NCI-H82 treated with DMSO at 0.1 percent for 48 hours (cell line): ENCODE data around the gene POU2F1.

ENCODE experiments used
- DNase-seq: peaks from one replicate; lab custom pipeline; 2025; ENCODE audit not compliant: unreplicated experiment; lab: John Stamatoyannopoulos, UW

The POU2F1 gene

DNA sequence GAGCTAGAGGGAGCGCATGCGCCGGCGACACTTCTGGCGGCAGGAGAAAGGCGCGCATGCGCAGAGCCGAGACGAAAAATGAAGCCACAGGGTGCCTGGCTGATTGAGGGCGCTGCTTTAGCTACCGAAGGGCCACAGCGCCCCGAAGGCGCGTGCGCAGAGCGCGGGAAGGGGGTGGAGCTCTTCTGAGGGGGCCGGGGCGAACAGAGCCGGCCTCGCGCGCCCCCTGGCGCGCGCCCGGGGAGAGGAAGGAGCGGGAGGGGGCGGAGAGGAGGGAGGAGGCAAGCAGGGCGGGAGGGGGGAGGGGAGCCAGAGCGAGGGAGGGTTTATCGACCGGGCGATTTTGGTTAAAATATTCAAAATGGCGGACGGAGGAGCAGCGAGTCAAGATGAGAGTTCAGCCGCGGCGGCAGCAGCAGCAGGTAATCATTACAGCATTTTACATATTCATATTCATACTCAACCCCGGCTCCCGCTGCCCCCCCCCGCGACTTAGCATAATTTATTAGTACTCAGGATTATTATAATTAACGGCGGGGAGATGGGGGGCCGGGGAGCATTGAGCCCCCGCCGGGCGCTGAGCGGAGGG, at the start of gene POU2F1:
Gene POU2F1 (plus strand): TSS at position 350 of the 589 bp plus-strand sequence. CDS start 12 bp downstream, at position 362.
- peak; percentile 100 for DNase-seq

DNA sequence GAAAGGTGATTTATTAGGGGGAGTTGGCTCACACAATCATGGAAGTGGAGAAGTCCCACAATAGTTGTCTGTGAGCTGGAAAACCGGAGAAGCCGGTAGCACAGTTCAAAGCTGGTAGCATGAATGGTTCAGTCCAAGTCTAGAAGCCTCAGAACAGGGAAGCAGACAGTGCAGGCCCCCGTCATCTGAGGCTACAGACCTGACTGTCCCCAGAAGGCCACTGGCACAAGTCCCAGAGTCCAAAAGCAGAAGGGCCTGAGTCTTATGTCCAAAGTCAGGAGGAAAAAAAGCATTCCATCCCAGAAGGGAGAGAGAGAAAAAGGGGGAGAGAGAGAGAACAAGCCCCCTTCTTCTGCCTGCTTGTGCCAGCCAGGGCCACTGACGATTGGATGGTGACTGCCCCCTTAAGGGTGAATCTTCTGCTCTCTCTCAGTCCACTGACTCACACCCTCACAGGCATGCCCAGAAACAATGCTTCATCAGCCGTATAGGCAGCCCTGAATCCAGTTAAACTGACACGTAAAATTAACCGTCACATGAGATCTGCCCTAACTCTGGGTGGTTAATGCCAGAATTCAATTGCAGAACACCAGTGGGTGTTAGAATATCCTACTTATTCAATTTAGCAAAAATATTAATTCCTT, 49.3 kb upstream of the POU2F1 start:
- DNase-seq = no peak

DNA sequence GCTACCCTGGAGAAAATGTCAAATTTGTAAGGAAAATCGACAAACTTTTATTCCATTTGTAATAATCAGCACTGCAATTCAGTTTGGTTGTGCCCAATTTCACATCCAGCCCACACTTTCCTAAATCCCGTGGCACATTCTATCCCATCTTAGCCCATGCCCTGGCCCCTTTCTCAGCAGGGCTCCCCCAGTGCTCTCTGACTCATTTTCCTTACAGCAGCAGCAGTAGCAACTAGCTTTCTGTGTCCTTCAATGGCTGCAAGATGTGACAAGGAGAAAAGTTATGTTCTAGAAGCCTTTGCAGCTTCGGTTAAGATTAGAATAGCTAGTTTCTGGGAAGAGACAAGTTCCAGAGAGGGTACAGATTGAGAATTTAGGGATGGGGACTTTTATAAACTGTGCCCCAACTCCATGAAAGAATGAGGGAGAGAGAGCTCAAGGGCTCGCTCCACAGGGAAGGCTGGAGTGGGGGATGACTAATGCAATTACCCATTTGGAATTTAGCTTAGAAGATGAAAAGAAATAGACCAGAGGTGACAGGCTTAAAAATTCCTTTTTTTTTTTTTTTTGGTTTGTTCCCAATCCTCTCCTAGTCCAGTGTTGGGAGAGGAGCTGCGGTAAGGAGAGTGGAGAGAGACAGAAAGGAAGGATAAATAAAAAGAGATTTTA, 47.0 kb upstream of the POU2F1 start:
- no peak for DNase-seq

- DNase-seq = no peak
Observed at GRCh38 chr1:167175901-167176300, 44.8 kb upstream of the POU2F1 start.

- DNase-seq = no peak
Observed at GRCh38 chr1:167178831-167179230, 41.9 kb upstream of the POU2F1 start.

DNA sequence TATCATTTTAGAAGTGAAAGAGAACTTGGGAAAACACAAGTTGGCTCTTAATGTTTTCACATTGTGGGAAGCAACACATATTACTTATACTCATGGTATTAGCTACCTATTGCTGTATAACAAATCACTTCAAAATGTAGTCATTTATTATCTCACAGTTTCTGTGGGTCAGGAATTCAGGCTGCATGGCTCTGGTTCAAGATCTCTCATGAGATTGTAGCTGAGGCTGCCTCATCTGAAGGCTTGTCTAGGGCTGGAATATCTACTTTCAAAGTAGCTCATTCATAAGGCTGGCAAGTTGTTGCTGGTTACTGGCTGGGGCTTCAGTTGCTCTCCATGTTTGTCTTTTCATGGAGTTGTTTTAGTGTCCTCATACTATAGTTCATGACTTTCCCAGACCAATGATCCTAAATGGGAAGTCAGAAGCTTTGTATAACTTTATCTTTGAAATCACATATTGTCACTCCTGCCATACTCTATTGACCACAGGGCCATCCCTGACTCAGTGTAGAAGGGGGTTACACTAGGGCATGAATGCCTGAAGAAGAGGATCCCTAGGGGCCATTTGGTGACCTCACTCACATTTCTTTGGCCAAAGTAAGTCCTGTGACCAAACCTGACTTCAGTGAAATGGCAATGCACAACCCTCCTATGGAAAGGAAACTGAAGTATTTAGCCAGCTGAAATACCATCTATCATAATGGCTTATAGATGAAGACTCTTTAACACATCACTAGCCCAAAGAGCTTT, 37.9 kb upstream of the POU2F1 start:
- DNase-seq = no peak

GRCh38 chr1:167184081-167184480, 36.6 kb upstream of the POU2F1 start:
- peak; percentile 62 for DNase-seq

GRCh38 chr1:167185062-167185461, 35.6 kb upstream of the POU2F1 start:
- no peak for DNase-seq

DNA sequence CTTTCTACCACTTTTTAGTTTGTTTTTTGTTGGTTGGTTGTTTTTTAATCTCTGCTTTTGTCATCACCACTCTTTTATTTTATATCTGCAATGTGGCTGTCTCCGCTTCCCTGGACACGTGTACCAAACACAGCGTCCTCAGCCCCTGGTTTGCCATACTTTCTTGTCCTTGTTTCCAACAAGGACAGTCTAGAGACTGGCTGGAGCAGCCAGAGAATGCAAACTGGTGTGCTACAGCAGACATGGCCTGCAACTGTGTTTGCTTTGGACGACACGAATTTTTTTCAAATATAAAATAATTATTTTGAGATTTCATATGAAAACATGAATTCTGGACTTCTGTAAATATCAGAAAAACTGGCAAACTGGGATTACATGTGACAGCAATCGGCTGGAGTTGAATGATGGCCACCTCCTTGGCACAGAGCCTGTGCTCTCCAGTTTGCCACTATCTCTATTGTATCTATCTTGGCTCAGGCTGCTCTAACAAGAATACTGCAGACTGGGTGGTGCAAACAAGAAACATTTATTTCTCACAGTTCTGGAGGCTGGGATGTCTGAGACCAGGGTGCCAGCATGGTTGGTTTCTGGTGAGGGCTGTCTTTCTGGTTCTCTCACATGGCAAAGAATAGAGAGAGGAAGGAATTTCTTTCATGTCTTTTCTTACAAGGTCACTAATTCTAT, 34.6 kb upstream of the POU2F1 start:
- DNase-seq = peak; percentile 73

GRCh38 chr1:167186771-167187170, 33.9 kb upstream of the POU2F1 start:
- DNase-seq = peak; percentile 99

DNA sequence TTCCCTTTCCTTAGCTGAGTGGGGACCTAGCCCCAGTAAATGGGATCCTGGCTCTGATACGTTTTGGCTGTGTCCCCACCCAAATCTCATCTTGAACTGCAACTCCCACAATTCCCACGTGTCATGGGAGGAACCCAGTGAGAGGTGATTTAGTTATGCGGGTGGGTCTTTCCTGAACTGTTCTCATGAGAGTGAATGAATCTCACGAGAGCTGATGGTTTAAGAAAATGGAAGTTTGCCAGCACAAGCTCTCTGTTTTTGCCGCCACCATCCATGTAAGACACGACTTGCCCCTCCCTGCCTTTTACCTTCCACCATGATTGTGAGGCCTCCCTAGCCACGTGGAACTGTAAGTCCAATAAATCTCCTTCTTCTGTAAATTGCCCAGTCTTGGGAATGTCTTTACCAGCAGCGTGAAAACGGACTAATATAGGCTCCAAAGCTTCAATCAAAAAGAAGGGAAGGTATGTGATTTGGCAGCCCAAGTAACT, 29.9 kb upstream of the POU2F1 start:
- DNase-seq = no peak

DNA sequence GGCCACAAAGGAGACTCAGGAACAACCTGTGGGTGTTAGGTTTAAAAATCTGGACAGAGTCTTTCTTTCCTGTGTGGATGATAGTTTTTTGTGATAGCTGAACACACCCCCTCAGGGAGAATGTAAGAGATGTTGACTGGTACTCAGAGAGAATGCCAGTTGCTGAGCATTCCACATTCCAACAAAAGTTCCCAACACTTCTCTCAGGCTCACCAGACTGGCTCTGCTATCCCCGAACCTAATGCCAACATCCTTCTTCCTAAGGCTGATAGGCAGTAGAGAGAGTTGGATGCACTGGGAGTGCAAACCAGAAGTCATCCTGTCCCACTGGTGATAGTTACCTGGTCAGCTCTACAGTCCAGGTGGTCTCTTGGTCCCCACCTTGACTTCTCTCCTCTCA, 28.7 kb upstream of the POU2F1 start:
- DNase-seq = no peak

- DNase-seq = no peak
Observed at GRCh38 chr1:167194182-167194581, 26.5 kb upstream of the POU2F1 start.

DNA sequence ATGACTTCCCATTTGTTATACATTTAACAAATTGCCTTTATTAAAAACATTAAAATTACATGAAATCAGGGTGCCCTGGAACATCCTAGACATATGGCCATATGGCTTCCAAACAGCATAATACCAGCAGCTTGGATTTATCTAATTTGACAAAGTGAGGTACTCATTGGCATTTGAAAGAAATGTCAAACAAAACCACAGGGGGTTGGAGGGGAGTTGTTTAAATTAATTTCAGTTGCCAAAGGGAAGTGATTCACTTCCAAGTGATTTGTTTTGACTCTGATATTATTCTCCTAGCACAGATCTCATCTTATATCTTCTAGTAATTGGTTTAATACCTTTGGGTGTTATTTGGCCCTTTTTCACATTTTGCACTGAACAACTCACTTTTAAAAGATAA, 24.5 kb upstream of the POU2F1 start:
- peak; percentile 71 for DNase-seq

DNA sequence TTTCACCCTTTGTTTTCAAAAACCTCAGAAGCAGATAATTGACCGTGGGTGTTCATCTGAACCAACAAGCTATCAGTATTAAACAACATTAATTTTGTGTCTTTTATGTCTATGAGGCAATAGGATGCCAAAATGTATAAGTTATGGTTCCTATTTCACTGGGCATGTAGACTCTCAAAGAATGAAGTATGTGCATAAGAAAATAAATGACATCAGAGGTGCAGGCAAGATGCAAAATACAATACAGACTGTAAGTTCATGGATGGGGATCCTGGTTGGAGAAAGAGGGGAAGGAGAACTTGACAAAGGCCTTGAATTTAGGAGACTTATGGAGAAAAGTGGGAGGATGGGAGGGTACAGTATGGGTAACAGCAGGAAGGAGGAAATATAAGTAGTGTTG, 23.4 kb upstream of the POU2F1 start:
- no peak for DNase-seq

DNA sequence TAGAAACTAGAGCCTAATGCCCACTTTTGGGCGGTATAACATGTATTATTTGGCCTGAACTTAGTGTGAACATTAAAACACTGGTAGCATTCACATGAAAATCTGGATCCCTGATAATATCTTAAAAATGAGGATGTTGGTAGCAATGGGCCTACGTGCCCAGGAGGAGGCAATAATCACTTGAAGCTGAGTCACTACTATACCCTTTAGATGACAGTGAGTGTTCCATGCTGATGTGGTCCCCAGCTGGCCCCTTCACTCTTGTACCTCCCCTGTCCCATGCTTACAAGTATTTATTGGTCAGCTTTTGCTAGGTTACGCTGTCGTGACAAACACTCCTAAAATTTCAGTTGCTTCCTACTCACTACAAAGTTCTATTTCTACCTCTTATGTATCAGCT, 23.0 kb upstream of the POU2F1 start:
- no peak for DNase-seq

- peak; percentile 89 for DNase-seq
Observed at GRCh38 chr1:167198518-167199133, 22.1 kb upstream of the POU2F1 start.

GRCh38 chr1:167199656-167200055, 21.0 kb upstream of the POU2F1 start:
- DNase-seq = no peak

- no peak for DNase-seq
Observed at GRCh38 chr1:167200272-167200671, 20.4 kb upstream of the POU2F1 start.

DNA sequence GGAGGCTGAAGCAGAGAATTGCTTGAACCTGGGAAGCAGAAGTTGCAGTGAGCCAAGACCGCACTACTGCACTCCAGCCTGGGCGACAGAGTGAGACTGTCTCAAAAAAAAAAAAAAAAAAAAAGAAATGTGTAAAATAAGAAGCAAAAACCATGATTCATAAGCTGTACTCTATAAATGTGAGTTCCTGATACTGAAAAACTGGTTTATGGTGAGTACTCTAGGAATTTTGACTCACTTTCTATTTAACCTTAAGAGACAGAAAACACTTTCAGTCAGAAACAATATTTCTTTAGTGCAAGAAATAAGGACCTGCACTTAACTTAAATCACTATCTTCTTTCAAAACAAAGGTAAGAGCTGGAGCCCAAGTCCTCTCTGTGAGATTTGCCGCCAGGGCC, 19.9 kb upstream of the POU2F1 start:
- no peak for DNase-seq

GRCh38 chr1:167202049-167202448, 18.6 kb upstream of the POU2F1 start:
- DNase-seq = no peak
